Hepatocyte (in vitro differentiated cells): ENCODE results near the gene APEH.

Source experiments
- EZH2 ChIP-seq: fragments of 200-600 bp; sonication (generic); IDR thresholded peaks from 2 replicates; pipeline ENCODE4 v1.6.1; 2016; ENCODE audit warnings: antibody characterized with exemption, mild to moderate bottlenecking, borderline replicate concordance
- TF ChIP-seq, protein P1 (sequence below): fragments of 200-600 bp; sonication (generic); IDR thresholded peaks from 2 replicates; pipeline ENCODE4 v1.5.1; 2016; ENCODE audit warnings: antibody characterized with exemption, mild to moderate bottlenecking; ENCODE audit not compliant: poor library complexity

DNA sequence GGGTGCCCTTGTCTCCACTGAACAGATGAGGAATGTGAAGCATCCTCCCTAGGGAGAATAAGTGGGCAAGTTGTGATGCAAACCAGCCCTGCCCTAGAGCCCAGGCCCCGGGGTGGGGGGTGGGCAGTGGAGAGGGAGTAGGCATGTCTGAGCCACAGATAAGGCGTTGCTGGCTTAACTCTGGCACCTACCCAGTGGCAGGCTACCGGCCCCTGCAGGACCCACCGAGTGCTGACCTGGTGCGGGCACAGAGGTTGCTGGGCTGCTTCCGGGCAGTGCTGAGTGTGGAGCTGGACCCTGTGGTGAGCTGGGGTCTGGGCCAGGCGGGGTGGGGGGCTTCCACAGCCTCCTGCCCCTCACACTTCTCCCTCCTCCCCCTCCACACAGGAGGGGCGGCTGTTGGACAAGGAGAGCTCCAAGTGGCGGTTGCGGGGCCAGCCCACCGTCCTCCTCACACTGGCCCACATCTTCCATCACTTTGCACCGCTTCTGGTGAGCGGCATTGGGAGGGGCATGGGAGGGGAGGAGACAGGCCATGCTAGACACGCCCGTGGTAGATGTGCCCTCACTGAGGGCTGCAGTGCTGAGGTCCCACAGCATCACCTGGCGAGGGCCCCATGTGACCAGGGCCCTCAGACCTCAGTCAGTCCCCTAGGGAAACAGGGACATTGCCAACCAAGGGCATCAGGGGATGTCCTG, 25.3 kb downstream of the APEH start:
- TF ChIP-seq, protein P1, sequence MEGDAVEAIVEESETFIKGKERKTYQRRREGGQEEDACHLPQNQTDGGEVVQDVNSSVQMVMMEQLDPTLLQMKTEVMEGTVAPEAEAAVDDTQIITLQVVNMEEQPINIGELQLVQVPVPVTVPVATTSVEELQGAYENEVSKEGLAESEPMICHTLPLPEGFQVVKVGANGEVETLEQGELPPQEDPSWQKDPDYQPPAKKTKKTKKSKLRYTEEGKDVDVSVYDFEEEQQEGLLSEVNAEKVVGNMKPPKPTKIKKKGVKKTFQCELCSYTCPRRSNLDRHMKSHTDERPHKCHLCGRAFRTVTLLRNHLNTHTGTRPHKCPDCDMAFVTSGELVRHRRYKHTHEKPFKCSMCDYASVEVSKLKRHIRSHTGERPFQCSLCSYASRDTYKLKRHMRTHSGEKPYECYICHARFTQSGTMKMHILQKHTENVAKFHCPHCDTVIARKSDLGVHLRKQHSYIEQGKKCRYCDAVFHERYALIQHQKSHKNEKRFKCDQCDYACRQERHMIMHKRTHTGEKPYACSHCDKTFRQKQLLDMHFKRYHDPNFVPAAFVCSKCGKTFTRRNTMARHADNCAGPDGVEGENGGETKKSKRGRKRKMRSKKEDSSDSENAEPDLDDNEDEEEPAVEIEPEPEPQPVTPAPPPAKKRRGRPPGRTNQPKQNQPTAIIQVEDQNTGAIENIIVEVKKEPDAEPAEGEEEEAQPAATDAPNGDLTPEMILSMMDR: no peak
- TF ChIP-seq EZH2: no peak
